ENCODE data around the gene GPR3.

DNA sequence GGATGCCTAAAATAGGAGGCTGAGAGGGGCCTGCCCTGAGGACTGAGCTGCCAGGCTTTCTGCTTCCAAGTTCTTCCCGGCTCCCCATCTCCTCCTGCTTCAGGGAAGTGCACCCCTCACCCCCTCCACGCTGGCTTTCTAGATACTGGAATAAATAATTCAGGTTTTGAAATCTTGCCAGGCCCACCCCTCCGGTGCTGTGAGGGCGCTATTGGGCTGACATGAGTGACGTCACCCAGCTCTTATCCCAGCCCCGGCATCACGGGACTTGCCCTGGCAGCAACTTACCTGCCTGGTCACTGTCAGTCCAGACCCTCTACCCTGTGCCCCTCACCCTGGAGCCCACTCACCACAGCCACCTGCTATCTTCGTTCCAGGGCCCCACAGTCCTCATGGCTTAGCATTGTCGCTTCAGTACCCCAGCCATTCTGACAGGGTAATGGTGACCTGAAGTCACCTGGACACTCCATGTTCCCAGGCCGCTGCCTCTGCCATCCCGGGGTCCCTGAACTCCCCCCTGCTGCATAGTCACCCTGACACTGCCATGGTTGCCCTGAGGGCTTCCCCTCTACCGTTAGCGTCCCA lies 819 bp upstream of the GPR3 start:
- TF ChIP-seq, protein P1, sequence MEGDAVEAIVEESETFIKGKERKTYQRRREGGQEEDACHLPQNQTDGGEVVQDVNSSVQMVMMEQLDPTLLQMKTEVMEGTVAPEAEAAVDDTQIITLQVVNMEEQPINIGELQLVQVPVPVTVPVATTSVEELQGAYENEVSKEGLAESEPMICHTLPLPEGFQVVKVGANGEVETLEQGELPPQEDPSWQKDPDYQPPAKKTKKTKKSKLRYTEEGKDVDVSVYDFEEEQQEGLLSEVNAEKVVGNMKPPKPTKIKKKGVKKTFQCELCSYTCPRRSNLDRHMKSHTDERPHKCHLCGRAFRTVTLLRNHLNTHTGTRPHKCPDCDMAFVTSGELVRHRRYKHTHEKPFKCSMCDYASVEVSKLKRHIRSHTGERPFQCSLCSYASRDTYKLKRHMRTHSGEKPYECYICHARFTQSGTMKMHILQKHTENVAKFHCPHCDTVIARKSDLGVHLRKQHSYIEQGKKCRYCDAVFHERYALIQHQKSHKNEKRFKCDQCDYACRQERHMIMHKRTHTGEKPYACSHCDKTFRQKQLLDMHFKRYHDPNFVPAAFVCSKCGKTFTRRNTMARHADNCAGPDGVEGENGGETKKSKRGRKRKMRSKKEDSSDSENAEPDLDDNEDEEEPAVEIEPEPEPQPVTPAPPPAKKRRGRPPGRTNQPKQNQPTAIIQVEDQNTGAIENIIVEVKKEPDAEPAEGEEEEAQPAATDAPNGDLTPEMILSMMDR (IDR thresholded peaks at IDR 0.05; ENCODE audit: insufficient read depth, low read depth, low read length) = no peak
- TF ChIP-seq EZH2 (IDR thresholded peaks at IDR 0.05; ENCODE audit: insufficient read depth, low read length) = no peak
